CD4-positive, alpha-beta T cell treated with Interleukin-15 for 4 hours (primary cell): ENCODE results near the gene FAM53A.

Experiments
- DNase-seq: peaks from one replicate; pipeline ENCODE4 v3.0.0-alpha.2; 2020; ENCODE audit warnings: low spot score

FAM53A gene, protein sequence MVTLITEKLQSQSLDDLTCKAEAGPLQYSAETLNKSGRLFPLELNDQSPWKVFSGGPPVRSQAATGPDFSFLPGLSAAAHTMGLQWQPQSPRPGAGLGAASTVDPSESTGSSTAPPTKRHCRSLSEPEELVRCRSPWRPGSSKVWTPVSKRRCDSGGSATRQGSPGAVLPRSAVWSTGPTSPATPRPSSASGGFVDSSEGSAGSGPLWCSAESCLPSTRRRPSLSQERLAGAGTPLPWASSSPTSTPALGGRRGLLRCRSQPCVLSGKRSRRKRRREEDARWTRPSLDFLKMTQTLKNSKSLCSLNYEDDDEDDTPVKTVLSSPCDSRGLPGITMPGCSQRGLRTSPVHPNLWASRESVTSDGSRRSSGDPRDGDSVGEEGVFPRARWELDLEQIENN

DNA sequence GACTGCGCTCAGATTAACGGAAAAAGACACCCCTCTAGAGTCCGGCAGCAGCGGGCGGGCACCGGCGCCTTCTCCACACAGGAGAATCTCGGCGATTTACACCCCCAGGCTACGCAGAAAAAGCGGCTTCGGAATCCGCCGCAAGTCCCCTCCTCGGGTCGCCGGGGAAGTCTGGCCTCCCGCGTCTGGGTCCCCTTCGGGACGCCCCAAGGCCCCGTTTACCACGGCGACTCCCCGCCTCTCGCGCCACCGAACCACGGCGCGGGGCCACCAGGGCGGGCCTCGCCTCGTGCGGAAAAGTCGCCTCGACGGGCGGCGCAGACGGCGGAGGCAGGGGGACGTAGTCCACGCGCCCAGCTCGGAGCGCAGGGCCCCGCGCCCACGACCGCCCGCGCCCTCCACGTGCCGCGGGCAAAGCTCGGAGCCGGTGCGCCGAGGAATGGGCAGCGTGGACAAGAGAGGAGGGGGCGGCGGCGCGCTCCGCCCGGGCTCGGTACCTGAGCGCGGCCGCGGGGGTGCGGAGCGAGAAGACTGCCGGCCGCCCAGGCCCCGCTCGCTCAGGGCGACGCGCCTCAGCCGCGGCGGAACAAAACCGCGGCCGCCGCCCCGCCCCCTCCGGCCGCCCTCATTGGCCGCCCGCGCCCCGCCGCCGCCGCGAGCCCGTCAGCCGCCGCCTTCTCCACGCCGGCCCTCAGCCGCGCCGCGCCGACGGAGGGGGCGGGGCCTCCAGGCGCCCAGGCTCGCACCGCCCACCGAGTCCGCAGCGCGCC lies at the start of gene FAM53A:
TSS of gene FAM53A (minus strand) at position 578 of the 770 bp plus-strand sequence. CDS start 15,572 bp downstream, outside the sequence.
- DNase-seq = peak; percentile 92

DNA sequence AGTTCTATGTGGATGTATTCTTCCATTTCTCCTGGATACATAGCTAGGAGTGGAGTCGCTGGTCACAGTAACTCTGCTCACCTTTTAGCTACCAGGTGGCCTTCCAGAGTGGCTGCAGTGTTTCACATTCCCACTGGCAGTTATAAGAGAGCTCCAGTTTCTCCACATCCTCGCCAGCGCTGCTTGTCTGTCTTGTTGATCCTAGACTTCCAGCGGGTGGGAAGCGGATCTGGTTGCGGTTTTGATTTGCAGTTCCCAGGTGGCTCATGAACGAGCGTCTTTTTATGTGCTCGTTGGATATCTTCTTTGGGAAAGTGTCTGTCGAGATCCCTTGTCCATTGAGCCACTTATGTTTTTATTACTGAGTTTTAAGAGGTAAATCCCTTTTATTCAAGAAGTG lies 48.8 kb upstream of the FAM53A start:
- no peak for DNase-seq

DNA sequence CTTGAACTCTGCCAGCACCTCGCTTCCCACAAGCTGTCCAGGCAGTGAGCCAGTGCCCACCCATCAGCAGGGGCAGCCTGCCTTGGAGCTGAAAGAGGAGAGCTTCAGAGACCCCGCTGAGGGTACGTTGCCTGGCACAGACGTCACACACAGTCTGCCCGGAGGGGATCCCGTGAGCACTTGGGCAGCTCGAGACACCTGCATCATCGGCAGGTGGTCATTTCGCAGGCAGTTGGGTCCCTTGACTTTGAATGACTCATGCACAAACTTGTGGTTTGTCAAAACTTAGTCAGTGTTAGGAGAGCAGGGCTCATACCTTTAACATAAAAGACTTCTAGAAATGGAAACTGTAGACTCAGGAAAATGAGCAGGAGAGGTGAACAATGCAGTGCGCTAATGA lies 47.1 kb upstream of the FAM53A start:
- DNase-seq = no peak

DNA sequence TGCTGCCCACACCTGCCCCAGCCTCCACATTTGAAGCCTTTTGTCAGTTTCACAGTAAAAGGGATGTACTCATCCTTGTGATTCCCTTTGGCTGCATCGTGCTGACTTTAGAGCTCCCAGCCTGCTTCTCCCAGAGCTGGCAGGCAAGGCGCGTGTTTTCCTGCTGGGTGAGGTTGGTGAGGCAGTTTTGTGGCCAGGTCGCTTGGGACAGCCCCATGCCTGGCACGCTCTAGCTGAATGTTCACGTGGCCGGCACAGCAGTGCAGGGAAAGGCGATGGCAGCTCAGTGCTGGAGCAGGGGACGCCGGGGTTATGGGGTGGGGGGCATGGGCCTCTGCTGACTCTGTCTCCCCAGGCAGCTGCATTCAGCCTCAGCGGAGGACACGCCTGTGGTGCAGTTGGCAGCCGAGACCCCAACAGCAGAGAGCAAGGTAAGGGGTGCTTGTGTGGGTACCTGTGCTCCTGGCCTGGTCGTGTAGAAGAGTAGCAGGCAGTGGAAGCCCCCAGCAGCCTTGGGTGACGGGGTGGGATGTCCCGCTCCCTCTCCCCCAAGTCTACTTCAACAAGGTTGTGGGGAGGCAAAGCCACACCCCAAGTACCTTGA lies 46.5 kb upstream of the FAM53A start:
- no peak for DNase-seq

DNA sequence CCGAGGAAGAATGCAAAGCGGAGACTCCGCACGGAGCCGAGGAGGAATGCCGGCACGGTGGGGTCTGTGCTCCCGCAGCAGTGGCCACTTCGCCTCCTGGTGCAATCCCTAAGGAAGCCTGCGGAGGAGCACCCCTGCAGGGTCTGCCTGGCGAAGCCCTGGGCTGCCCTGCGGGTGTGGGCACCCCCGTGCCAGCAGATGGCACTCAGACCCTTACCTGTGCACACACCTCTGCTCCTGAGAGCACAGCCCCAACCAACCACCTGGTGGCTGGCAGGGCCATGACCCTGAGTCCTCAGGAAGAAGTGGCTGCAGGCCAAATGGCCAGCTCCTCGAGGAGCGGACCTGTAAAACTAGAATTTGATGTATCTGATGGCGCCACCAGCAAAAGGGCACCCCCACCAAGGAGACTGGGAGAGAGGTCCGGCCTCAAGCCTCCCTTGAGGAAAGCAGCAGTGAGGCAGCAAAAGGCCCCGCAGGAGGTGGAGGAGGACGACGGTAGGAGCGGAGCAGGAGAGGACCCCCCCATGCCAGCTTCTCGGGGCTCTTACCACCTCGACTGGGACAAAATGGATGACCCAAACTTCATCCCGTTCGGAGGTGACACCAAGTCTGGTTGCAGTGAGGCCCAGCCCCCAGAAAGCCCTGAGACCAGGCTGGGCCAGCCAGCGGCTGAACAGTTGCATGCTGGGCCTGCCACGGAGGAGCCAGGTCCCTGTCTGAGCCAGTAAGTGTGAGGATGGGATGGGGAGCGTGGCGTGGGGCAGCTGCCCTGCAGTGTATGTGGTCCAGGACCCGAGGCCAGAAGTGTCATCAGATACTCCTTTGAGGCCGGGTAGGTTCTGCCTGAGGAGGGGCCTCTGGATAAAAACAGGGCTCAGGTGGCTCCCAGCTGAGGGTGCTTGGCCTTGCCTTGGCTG lies 44.2 kb upstream of the FAM53A start:
- no peak for DNase-seq

DNA sequence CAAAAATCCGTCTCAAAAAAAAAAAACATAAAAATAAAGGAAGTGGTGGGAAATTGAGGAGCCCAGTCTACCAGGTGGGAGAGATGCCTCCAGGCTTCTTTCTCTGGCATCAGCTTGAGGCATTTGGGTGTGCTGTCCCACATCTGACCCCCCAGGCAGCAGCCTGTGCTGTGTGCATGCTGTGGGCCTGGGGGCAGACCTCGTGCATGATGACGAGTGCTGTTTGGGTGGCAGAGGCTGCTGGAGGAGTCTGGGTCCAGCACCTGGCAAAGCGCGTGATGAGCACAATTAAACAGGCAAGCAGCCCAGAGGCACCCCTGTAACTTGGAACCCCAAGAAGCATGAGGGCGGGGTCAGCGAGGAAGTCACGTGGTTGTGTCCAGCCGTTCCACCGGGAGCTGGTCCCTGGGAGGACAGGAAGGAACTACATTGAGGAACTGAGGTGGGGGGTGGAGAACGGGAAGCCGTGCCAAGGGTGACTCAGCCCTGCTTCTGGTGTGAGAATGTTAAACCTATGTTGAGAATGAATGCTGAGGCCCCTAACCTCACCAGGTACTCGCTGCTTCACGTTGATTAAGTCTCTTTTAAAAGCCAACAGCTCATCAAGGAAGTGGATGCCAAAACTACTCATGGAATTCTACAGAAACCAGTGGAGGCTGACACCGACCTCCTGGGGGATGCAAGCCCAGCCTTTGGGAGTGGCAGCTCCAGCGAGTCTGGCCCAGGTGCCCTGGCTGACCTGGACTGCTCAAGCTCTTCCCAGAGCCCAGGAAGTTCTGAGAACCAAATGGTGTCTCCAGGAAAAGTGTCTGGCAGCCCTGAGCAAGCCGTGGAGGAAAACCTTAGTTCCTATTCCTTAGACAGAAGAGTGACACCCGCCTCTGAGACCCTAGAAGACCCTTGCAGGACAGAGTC lies 43.3 kb upstream of the FAM53A start:
- no peak for DNase-seq

DNA sequence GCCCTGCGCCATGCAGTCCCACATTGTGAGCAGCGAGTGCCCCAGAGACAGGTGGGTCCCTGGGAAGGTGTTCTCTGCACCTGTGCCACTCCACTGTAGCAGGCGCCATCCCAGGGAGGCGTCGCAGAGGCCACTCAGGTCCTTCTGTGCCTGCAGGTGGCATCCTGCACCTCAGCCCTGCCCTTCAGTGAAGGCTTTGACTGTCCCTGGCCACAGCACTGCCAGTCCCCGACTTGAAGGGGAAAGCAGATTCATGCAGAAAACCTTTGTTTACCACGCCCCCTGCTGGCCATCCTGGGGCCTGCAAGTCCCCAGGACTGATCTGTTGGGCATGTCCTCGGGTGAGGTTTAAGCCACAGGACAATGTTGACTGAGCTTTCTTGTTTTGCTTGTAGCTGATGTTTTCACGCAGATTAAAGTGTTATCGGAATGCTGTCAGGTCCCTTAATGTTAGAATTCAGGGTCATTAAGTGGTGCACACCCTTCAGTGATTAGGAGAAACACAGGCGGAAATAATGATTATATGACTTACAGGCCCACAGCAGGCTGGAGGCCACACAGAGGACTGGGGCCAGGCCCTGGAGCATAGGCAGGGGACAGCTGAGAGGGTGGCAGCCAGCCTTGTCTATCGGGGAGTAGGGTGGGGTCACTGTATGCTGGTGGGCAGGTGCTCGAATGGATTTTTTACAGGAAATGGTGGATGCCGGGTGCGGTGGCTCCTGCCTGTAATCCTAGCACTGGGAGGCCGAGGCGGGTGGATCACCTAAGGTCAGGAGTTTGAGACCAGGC lies 42.2 kb upstream of the FAM53A start:
- DNase-seq = peak; percentile 91

DNA sequence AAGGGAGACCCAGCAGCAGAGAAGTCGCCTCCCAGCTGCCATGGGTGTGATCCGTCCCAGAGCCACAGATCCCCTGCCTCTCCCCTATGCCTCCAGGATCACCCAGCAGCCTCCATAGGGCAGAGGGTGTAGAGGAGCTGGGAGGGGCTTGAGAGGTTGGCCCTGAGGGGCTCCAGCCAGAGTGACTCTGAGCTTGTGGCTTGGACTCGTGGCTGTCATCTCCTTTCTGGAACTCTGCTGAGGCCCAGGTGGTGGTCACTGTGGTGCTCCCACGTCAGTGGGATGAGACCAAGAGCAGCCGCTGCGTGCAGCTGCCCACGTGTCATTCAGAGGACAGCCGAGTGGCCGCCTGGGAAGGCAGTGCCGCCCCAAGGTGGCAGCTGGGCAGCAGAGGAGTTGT lies 41.4 kb upstream of the FAM53A start:
- no peak for DNase-seq

DNA sequence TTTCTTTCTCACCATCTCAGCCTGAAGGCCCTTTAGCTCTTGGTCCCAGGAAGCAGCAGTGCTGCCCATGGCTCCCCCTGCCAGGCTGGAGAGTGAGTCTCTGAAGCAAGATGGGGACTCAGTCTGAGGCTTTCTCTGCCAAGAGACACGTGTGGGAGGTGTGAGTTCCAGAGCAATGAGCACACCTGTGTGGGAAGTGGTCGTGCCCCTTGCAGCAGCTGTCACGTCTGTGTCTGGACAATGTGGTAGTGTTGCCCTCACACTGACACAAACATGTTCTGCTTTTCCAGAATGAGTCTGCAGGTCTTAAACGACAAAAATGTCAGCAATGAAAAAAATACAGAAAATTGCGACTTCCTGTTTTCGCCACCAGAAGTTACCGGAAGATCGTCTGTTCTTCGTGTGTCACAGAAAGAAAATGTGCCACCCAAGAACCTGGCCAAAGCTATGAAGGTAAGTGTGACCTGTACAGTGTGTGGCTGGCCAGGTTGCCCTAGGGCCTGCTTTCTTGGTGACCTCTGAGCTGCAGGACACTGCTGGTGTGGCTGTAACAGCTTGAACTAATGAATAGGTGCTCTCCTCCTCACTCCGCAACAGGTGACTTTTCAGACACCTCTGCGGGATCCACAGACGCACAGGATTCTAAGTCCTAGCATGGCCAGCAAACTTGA lies 39.2 kb upstream of the FAM53A start:
- DNase-seq = peak; percentile 50

DNA sequence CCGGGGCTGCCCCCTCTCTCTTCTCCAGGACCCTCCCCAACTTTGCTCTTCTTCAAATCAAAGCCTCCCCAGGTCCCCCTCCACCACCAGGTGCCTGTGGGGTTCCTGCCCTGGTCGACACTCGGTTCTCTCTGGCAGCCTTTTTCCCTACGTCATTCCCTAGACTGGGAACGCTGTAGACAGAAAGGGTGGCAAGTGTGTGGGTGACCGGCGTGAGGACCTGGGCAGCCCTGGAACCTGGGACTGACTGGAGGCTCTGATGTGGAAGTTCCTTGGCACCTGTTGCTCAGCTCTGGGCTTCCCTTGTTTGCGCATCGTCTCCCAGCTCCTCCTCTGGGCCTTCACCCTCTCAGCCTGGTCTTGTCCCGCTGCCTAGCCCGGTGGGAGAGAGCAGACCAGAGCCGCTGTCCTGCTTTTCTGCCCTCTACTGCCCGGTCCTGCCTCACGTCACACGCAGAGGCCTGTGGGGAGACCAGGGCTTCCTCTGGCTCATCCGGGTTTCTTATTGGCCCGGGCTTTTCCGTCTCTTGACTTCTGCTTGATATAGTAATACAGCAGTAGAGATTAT lies 38.5 kb upstream of the FAM53A start:
- DNase-seq = no peak

DNA sequence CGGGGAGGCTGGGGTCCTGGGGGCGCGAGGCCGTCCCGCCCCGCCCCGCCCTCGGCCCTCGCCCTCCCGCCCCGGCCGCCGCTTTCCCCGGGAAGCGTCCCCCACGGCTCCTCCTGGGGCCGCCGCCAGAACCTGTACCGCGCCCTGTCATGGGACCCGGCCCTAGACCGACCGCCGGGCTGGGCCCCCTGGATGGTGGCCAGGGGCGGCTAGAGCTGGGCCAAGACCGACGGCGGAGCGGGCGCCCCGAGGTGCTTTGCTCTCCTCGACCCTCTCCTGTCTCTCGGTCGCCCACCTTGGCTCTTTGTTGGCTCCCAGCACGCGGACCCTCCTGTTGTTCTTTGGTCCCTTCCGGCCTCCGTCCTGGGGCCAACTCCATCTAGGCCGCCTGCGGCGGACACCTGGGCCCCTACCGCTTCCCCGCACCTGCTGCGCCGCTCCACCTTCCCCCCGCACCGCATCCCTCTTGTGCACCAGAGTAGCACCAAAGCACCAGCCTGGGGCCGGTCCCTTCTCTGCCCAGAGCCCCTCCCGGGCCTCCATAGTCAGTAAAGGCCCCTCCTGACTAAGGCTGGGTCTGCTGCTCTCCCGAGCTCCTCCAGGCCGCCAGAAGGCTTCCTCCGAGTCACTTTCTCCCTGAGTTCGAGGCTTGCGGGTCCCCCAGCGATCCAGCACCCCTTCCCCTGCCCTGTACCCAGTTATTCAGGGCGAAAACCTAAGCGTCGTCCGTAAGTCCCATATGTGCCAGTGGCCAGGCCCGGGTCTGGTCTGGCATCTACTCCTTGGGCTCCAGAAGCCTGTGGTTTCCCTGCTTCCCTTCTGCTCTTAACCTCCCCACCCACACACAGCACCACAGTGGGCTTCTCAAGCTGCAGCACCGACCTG lies 37.8 kb upstream of the FAM53A start:
- no peak for DNase-seq

DNA sequence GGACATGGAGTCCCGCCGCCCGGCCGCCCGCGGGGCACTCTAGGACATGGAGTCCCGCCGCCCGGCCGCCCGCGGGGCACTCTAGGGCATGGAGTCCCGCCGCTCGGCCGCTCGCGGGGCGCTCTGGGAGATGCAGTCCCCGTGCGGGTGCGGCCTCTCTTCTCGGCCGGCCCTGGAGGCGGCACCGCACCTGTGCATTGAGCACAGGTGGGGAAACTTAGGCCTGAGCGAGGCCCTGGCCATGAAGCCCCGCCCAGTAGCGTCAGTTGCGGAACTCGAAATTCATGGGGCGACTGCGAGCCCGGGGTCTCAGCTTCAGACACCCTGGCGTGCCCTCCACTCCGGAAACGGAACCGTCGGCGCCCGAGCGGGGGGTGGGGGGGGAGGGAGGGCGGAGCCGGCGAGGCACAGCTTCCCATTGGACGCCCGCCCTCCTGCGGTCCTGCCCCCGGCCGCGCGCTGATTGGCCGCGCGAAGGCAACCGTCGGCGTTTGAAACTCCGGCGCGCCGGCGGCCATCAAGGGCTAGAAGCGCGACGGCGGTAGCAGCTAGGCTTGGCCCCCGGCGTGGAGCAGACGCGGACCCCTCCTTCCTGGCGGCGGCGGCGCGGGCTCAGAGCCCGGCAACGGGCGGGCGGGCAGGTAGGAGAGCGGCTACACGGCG lies 37.0 kb upstream of the FAM53A start, which contains the start of the genes TACC3 and TMEM129:
TSS of gene TACC3 (plus strand) at position 519 of the 663 bp plus-strand sequence. CDS start 1,901 bp downstream, outside the sequence.
TSS of gene TMEM129 (minus strand) at position 321 of the 663 bp plus-strand sequence. CDS start 486 bp downstream, outside the sequence.
- DNase-seq = peak; percentile 96

DNA sequence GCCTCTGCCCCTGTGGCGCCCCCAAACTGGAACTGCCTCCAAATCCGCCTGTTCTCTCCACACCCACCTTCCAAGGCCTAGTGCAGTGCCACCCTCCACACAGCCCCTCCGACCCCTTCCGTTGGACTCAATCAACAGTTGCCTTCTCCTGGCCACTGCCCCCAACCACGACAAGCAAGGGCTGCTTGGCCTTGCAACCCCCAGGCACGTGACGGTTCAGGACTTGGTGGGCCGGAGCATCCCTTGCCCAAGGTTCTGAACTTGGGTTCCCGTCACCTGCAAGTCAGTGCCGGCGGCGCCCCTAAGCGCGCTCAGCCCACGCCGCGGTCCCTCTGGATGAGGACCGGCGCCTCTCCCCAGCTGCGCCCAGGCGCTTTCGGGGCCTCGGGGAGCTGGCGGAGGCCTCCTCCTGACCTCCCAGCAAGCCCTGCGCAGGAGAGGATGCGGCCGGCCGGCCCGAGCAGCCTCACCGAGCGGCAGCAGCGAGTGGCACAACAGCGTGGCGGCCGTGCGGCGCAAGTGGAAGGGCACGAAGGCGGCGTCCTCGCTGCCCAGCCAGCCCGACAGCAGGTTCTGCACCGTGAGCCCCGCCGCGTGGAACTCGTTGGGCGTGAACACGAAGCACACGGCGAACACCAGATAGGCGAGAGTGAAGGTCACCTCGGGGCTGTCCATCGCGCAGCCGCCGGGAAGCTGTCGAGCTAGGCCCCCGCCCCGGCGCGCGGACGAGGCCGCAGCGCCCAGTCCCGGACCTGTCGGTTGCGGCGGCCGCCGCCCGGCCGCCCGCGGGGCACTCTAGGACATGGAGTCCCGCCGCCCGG lies 36.3 kb upstream of the FAM53A start:
- peak; percentile 32 for DNase-seq

DNA sequence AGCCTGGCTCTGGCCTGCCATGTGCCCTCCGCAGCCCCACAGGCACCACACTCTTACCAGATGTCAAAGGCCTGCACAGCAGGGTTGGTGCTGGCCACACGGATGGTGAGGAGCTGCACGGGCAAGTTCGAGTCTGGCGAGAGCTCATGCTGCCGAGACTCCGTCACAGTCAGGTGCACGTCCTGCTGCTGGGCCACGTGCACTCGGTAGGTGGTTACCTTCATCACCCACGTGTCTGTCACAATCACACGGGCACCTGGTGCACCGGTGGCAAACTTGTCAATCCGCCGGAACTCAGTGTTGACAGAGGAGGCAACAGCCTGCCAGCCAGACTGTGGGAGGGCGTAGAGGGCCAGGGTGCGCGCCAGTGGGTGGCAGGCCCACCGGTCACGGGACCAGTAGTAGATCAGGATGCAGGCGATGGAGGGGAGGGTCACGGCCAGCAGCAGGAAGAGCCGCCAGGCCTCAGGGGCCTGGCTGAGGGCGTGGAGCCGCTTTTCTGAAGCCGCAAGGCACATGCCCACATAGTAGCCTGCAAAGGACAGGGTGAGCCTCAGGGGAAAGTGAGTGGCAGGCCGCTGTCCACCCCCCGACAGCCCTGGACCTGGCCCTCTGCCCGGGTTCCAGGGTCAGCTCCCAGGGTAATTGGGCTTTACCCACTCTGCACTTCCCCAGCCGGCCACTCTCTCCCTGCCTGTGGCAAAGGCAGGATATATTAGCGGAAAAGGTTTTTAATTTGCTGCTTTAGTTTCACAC lies 34.2 kb upstream of the FAM53A start:
- DNase-seq = no peak
